Spleen (tissue), 11 donors: ENCODE results near the gene MIB2. TPM values are rescaled to one million over a fixed set of nuclear protein-coding genes. Genes with fewer than 3 reads are reported as not detected.
A peak's percentile ranks its signal among the peaks of the same experiment; 100 is the strongest.

Experiments used
- DNase-seq: peaks from one replicate; pipeline ENCODE4 v3.0.0-alpha.2; 2020
- H3K27ac ChIP-seq, 8 donors: fragments of 200-600 bp; sonication (generic) in 7 of 8; 1 replicate in 4 of 8; 2 replicates in 4 of 8; pipeline versions ENCODE4 v1.5.0 to v1.8.0; 2016 to 2021; ENCODE audit warnings: inconsistent platforms in 4 of 8, mild to moderate bottlenecking in 4 of 8, moderate library complexity in 1 of 8
- H3K27me3 ChIP-seq, 7 donors: fragments of 200-600 bp; sonication (generic) in 6 of 7; replicated peaks in 1 of 7; 1 replicate in 4 of 7; 2 replicates in 3 of 7; pipeline versions ENCODE4 v1.5.0 to v1.8.0; 2016 to 2021; ENCODE audit warnings: inconsistent platforms in 3 of 7, mild to moderate bottlenecking in 1 of 7
- H3K36me3 ChIP-seq, 6 donors: fragments of 200-600 bp; sonication (generic) in 5 of 6; 1 replicate in 4 of 6; 2 replicates in 2 of 6; pipeline versions ENCODE4 v1.5.0 to v1.8.0; 2016 to 2021; ENCODE audit warnings: inconsistent platforms in 2 of 6
- H3K4me1 ChIP-seq, 6 donors: fragments of 200-600 bp; sonication (generic) in 5 of 6; 1 replicate in 3 of 6; 2 replicates in 3 of 6; pipeline versions ENCODE4 v1.5.0 to v1.8.0; 2016 to 2021; ENCODE audit warnings: inconsistent platforms in 3 of 6
- H3K4me3 ChIP-seq, 8 donors: fragments of 200-600 bp; sonication (generic) in 7 of 8; 1 replicate in 4 of 8; 2 replicates in 4 of 8; pipeline versions ENCODE4 v1.5.0 to v1.8.0; 2016 to 2021; ENCODE audit warnings: inconsistent platforms in 4 of 8, mild to moderate bottlenecking in 4 of 8, moderate library complexity in 2 of 8
- H3K9me3 ChIP-seq, 8 donors: fragments of 200-600 bp; sonication (generic) in 7 of 8; 1 replicate in 4 of 8; 2 replicates in 4 of 8; pipeline versions ENCODE4 v1.5.0 to v1.8.0; 2016 to 2021; ENCODE audit warnings: inconsistent platforms in 4 of 8
- POLR2A ChIP-seq, 3 donors: fragments of 450-650 bp; IDR thresholded peaks; one replicate each; pipeline ENCODE4 v1.5.1; 2017; ENCODE audit warnings: antibody characterized with exemption in 3 of 3, mild to moderate bottlenecking in 1 of 3
- POLR2AphosphoS5 ChIP-seq, 3 donors: sonication (generic); formaldehyde crosslinking; IDR thresholded peaks; one replicate each; pipeline ENCODE4 v1.5.1; 2017; ENCODE audit warnings: antibody characterized with exemption in 3 of 3
- WGBS, 5 donors: extraction: QIAGEN DNeasy Blood & Tissue Kit in 3 of 5; methylation state at CpG; one replicate each; pipeline versions ENCODE4 v1.1.5 to v1.1.7; 2013 to 2018; 5-methylcytosine and 5-hydroxymethylcytosine counted together
- intact Hi-C: fragments of 100-400 bp; cut with DNase I; formaldehyde crosslinking; loops from one replicate; pipeline ENCODE4 v1.15.0; 2023; ENCODE audit warnings: low total_unique reads
- polyA plus RNA-seq, 3 donors: library from polyadenylated mRNA; stranded (reverse); fragments of 200-250 nt; gene quantifications; one replicate each; pipeline ENCODE4 v1.2.1, GENCODE V29; 2013
- total RNA-seq, 7 donors: library from RNA; depleted of rRNA in 3 of 7; stranded (reverse); fragments of >200 nt in 3 of 7; fragmentation: NEBNext Ultra II Directional in 4 of 7; extraction: Animal tissue kit (Norgen Biotek cat#: 25700) in 4 of 7; gene quantifications; one replicate each; pipeline versions ENCODE4 v1.1.0 to v1.2.1, GENCODE V29; 2016 to 2021
- TF ChIP-seq, protein P1 (sequence below), 11 experiments: fragments of 200-600 bp in 7 of 11; fragments of 450-650 bp in 4 of 11; sonication (generic) in 4 of 11; IDR thresholded peaks in 8 of 11; conservative IDR thresholded peaks in 3 of 11; 1 replicate in 7 of 11; 2 replicates in 4 of 11; pipeline versions ENCODE4 v1.4.0 to v1.8.0; 2016 to 2021; ENCODE audit warnings: antibody characterized with exemption in 11 of 11, inconsistent platforms in 4 of 11, mild to moderate bottlenecking in 1 of 11
- donor health status: healthy with polysubstance abuse.
- donor health status: DM: no; HTN: no; CAD: no; lungs with moderate emphysema.
- donor health status: DM: no; HTN: no; CAD: no.
- donor health status: Bipolar disorder and iron deficiency.
- donor health status: healthy.
- donor health status: DM: no; HTN: no; CAD: no.
- donor health status: DM: yes; HTN: yes; CAD: no.

MIB2 gene
- total and polyA plus RNA-seq, 10 donors, result 46.2 to 165 (median 73.0) TPM

DNA sequence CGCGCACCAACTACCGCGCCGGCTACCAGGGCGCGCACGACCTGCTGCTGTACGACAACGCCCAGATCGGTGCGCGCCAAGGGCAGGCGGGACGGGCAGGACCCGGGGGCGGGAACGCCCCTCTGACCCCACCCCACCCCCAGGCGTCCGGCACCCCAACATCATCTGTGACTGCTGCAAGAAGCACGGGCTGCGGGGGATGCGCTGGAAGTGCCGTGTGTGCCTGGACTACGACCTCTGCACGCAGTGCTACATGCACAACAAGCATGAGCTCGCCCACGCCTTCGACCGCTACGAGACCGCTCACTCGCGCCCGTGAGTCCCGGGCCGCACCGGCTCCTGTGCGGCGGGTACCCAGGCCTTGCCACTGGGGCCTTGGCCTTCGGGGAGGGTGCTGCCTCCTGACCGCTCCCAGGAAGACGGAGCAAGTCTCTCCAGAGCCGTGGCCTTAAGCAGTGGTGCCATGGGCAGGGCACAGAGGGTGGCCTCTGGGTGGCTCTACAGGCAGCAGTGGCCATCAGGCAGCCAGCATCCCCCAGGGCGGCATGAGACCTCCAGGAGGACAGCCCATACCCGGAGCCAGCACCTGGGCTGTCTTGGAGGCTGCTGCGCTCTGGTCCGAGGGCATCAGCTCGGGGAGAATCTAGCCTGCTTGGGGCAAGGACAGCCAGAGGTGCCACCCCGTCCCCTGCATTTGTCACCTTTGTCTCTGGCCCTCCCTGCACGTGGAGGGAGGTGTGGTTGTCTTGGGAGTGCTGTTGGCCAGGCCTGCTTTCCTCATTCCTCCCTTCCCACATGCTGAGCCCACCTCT lies 8.5 kb downstream of the MIB2 start:
- Histone ChIP-seq H3K9me3 (no peaks in the 10 kb centered on the region), H3K27me3 (peaks cover 0 to 8% (median 0%) of the 10 kb centered on the region in 7 donors), H3K36me3 (peaks cover 0 to 61% (median 7%) of the 10 kb centered on the region in 6 donors), H3K4me1 (peaks cover 0 to 17% (median 3%) of the 10 kb centered on the region in 6 donors), H3K27ac (no peak overlapping the region), H3K4me3 (no peak overlapping the region)
- 89 to 95% (median 94%) methylated on average over 19 to 51 of the region's 51 CpGs for WGBS, 5 donors
- intact Hi-C loops, result no loop called here
- DNase-seq, result peak; percentile 76
- TF ChIP-seq, protein P1, sequence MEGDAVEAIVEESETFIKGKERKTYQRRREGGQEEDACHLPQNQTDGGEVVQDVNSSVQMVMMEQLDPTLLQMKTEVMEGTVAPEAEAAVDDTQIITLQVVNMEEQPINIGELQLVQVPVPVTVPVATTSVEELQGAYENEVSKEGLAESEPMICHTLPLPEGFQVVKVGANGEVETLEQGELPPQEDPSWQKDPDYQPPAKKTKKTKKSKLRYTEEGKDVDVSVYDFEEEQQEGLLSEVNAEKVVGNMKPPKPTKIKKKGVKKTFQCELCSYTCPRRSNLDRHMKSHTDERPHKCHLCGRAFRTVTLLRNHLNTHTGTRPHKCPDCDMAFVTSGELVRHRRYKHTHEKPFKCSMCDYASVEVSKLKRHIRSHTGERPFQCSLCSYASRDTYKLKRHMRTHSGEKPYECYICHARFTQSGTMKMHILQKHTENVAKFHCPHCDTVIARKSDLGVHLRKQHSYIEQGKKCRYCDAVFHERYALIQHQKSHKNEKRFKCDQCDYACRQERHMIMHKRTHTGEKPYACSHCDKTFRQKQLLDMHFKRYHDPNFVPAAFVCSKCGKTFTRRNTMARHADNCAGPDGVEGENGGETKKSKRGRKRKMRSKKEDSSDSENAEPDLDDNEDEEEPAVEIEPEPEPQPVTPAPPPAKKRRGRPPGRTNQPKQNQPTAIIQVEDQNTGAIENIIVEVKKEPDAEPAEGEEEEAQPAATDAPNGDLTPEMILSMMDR (IDR thresholded peaks at IDR 0.05 in 8 of 11, conservative IDR thresholded peaks at IDR 0.05 in 3 of 11), result no peak
- peak in 2 of 3 donors; percentile 10 to 20 for TF ChIP-seq POLR2AphosphoS5 (IDR thresholded peaks at IDR 0.05)

DNA sequence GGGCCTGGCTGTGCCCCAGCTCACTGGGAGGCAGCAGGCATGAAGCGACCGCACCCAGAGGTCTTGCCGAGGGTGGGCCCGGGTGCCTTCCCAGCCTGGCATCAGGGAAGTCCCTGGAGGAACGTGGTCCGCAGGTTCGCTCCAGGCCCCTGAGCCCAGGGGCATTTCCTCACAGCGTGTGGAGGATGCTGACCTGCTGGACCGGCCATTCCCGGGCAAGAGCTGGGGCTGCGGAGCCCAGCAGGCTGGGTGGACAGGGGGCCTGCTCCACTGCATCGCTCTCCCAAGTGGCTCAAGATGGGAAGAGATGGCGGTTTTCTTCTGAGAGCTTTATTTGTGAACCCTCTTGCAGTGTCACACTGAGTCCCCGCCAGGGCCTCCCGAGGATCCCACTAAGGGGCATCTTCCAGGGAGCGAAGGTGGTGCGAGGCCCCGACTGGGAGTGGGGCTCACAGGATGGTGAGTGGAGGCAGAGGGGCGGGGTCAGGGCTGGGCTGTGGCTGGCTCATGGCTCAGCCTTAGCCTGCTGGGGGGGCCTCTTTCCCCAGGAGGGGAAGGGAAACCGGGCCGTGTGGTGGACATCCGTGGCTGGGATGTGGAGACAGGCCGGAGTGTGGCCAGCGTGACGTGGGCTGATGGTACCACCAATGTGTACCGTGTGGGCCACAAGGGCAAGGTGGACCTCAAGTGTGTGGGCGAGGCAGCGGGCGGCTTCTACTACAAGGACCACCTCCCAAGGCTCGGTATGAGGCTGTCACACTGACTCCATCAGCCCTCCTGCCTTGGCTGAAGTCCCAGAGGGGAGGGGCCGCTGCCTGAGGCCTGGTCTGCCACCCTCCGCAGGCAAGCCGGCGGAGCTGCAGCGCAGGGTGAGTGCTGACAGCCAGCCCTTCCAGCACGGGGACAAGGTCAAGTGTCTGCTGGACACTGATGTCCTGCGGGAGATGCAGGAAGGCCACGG lies 9.4 kb downstream of the MIB2 start:
- DNase-seq, result peak; percentile 75
- no peak overlapping the region for H3K27ac ChIP-seq
- no peak overlapping the region for H3K4me3 ChIP-seq
- no peak for TF ChIP-seq POLR2A (IDR thresholded peaks at IDR 0.05)
- peak in 1 of 3 donors; percentile 55 for TF ChIP-seq POLR2AphosphoS5 (IDR thresholded peaks at IDR 0.05)
- intact Hi-C loops, result no loop called here
- H3K4me1 ChIP-seq, result peaks cover 0 to 20% (median 7%) of the 10 kb centered on the region in 6 donors
- H3K9me3 ChIP-seq, result no peaks in the 10 kb centered on the region
- peaks cover 0 to 62% (median 7%) of the 10 kb centered on the region in 6 donors for H3K36me3 ChIP-seq
- 85 to 91% (median 89%) methylated on average over 29 to 38 of the region's 38 CpGs for whole genome bisulfite sequencing, 5 donors
- peaks cover 0 to 17% (median 0%) of the 10 kb centered on the region in 7 donors for H3K27me3 ChIP-seq

DNA sequence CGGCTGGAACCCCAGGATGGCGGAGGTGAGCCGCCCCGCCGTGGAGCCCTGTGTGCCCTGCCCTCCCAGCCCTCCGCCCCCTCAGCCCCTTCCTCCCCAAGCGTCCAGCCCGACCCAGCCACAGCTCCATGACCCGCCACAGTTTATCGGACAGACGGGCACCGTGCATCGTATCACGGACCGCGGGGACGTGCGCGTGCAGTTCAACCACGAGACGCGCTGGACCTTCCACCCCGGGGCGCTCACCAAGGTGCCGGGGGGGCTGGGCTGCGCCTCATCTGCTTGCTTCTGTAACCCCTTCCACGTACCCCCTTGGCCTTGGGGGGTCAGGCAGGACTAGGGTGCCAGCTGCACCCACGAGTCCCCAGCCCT lies 10.1 kb downstream of the MIB2 start:
- Histone ChIP-seq H3K27me3 (peaks cover 0 to 24% (median 2%) of the 10 kb centered on the region in 7 donors), H3K27ac (no peak overlapping the region), H3K36me3 (peaks cover 0 to 62% (median 7%) of the 10 kb centered on the region in 6 donors), H3K4me3 (no peak overlapping the region), H3K9me3 (no peaks in the 10 kb centered on the region), H3K4me1 (peaks cover 0 to 26% (median 11%) of the 10 kb centered on the region in 6 donors)
- 87 to 94% (median 91%) methylated on average over 20 to 28 of the region's 28 CpGs for WGBS, 5 donors
- intact Hi-C loops, result no loop called here
- TF ChIP-seq POLR2A (IDR thresholded peaks at IDR 0.05) (no peak), POLR2AphosphoS5 (IDR thresholded peaks at IDR 0.05) (peak in 2 of 3 donors; percentile 7 to 11)
- TF ChIP-seq, protein P1 (IDR thresholded peaks at IDR 0.05 in 8 of 11, conservative IDR thresholded peaks at IDR 0.05 in 3 of 11), result no peak
- DNase-seq, result peak; percentile 75

DNA sequence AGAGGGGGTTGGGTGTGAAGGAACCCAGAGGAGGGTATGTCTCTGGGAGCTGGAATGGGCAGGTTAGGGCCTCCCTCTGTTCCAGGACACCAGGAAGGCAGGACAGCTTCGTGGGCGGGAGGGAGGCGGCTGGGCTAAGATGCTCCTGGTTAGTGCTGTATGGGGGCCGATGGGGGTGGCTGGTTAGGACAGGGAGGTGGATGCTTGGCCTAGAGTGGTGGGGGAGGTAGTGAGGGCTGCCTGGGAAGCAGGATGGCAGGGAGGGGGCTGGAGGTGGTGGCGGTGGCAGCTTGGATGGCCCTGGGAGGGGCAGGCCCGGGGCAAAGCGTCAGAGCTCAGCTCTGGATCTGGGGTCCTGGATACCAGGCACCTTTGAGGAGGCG lies 10.5 kb downstream of the MIB2 start:
- H3K27ac ChIP-seq, result no peak overlapping the region
- peaks cover 0 to 28% (median 7%) of the 10 kb centered on the region in 7 donors for H3K27me3 ChIP-seq
- no peak for DNase-seq
- H3K4me1 ChIP-seq, result peaks cover 0 to 31% (median 15%) of the 10 kb centered on the region in 6 donors
- intact Hi-C loops, result no loop called here
- WGBS, 5 donors, result 91 to 98% (median 92%) methylated on average over 8 of the region's 8 CpGs
- no peaks in the 10 kb centered on the region for H3K9me3 ChIP-seq
- H3K4me3 ChIP-seq, result no peak overlapping the region
- TF ChIP-seq POLR2AphosphoS5 (IDR thresholded peaks at IDR 0.05) (no peak), POLR2A (IDR thresholded peaks at IDR 0.05) (no peak)
- TF ChIP-seq, protein P1 (IDR thresholded peaks at IDR 0.05 in 8 of 11, conservative IDR thresholded peaks at IDR 0.05 in 3 of 11), result no peak
- H3K36me3 ChIP-seq, result peaks cover 0 to 62% (median 7%) of the 10 kb centered on the region in 6 donors
